ENCODE results near the gene CDK12. TPM values are rescaled to one million over a fixed set of nuclear protein-coding genes. Genes with fewer than 3 reads are reported as not detected.

Gene CDK12
- polyA plus RNA-seq, 3 donors, result 44.6 to 68.6 (median 64.7) TPM

- no peak for DNase-seq
Observed at GRCh38 chr17:39580082-39580468, 118.8 kb downstream of the CDK12 start.

DNA sequence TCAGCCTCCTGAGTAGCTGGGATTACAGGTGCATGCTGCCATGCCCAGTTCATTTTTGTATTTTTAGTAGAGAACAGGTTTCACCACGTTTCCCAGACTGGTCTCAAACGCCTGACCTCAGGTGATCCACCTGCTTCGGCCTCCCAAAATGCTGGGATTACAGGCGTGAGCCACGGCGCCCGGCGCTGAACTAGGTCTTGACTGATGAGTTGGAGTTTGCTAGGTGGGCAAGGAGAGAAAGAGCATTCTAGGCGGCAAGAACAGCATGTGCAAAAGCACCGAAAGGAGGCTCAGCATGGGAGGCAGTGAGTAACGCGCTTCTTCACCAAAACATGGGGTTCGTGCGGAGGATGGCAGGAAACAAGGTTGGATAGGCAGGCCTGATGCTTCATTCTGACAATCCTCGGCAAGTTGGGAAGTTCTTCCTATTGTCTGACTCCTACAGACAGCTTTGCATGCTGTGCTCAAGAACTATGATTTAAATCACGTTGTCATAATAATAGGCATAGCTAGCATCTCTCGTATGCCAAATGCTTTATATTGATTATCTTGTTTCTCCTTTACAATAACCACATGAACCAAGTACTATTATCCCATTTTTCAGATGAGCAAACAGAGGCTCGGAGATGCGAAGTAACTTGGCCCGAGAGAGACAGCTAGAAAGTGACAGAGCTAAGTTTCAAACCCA lies 119.9 kb downstream of the CDK12 start:
- no peak for DNase-seq

- DNase-seq, result no peak
Observed at GRCh38 chr17:39581759-39582085, 120.4 kb downstream of the CDK12 start.

DNA sequence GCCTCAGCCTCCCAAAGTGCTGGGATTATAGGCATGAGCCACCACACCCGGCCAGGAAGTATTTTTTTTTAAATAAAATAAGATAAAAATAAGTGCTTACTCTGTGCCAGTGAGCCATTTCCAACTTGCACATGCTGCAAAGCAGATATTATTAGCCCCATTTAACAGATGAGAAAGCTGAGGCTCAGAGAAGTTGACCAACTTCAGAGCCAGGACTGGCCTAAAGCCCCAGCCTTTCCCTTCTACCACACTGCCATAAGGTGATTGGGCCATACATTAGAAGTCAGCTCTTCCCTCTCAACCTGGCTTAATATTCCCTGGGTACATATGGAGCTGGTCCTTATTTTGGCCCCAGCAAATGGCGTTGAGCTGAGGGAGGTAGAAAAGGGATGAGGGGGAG lies 121.4 kb downstream of the CDK12 start:
- DNase-seq, result no peak

Other genes starting within 250 kb of the CDK12 start
- gene STAC2, start 235.5 kb upstream of the CDK12 start, polyA plus RNA-seq (ENCODE audit: insufficient read length in 3 of 3), result 1 to 10 TPM; 3.5 to 5.0 (median 4.6) TPM
- gene FBXL20, start 59.9 kb upstream of the CDK12 start, polyA plus RNA-seq (ENCODE audit: insufficient read length in 3 of 3), result 10 to 100 TPM; 12.1 to 17.5 (median 14.1) TPM
- gene MED1, start 10.2 kb upstream of the CDK12 start, polyA plus RNA-seq (ENCODE audit: insufficient read length in 3 of 3), result 10 to 100 TPM; 48.7 to 54.4 (median 53.5) TPM
- gene NEUROD2, start 146.4 kb downstream of the CDK12 start, polyA plus RNA-seq (ENCODE audit: insufficient read length in 3 of 3), result under 1 TPM; 0.01 to 0.06 (median 0.04) TPM
- gene PPP1R1B, start 165.5 kb downstream of the CDK12 start, polyA plus RNA-seq (ENCODE audit: insufficient read length in 3 of 3), result 10 to 100 TPM in 2 of 3 donors, 1 to 10 TPM in 1; 9.1 to 13.6 (median 12.2) TPM
- 10 to 100 TPM; 49.1 to 54.7 (median 54.3) TPM for gene STARD3, start 175.7 kb downstream of the CDK12 start, polyA plus RNA-seq (ENCODE audit: insufficient read length in 3 of 3)
- 1 to 10 TPM; 1.5 to 2.0 (median 1.9) TPM for gene TCAP, start 203.9 kb downstream of the CDK12 start, polyA plus RNA-seq (ENCODE audit: insufficient read length in 3 of 3)
- 1 to 10 TPM; 3.0 to 3.9 (median 3.3) TPM for gene PNMT, start 207.0 kb downstream of the CDK12 start, polyA plus RNA-seq (ENCODE audit: insufficient read length in 3 of 3)
- gene PGAP3, start 226.6 kb downstream of the CDK12 start, polyA plus RNA-seq (ENCODE audit: insufficient read length in 3 of 3), result 10 to 100 TPM; 37.4 to 48.6 (median 43.6) TPM
- 100 to 1,000 TPM; 178 to 214 (median 210) TPM for gene ERBB2, start 238.6 kb downstream of the CDK12 start, polyA plus RNA-seq (ENCODE audit: insufficient read length in 3 of 3)